ENCODE measurements around the gene GFAP. TPM values are rescaled to one million over a fixed set of nuclear protein-coding genes. Genes with fewer than 3 reads are reported as not detected.

The GFAP gene
- total RNA-seq, 4 donors from 2014 or later = 0.33 to 2.3 (median 2.0) TPM; not detected in 1

- H3K27ac ChIP-seq = no peak overlapping the region
- no peaks in the 10 kb centered on the region for H3K27me3 ChIP-seq
- H3K36me3 ChIP-seq = peaks cover 38 to 39% of the 10 kb centered on the region in 2 donors
- no peak for DNase-seq
- H3K4me3 ChIP-seq (replicated peaks in 1 of 3) = no peak overlapping the region
- H3K4me1 ChIP-seq = no peaks in the 10 kb centered on the region
- no peaks in the 10 kb centered on the region for H3K9me3 ChIP-seq
- TF ChIP-seq POLR2A (IDR thresholded peaks at IDR 0.05) = no peak
- no peak for TF ChIP-seq CTCF (IDR thresholded peaks at IDR 0.05)
- intact Hi-C loops (cut with DNase I) = no loop called here
- WGBS, 2 donors = 88 to 90% methylated on average over 7 of the region's 7 CpGs
These were observed 26.3 kb downstream of the GFAP start for GRCh38 chr17:44889003-44889402.

GRCh38 chr17:44887971-44888954 lies 27.0 kb downstream of the GFAP start:
- intact Hi-C loops (cut with DNase I) = no loop called here
- Histone ChIP-seq H3K4me1 (no peaks in the 10 kb centered on the region), H3K36me3 (peaks cover 38 to 39% of the 10 kb centered on the region in 2 donors), H3K27me3 (no peaks in the 10 kb centered on the region), H3K4me3 (replicated peaks in 1 of 3) (no peak overlapping the region), H3K9me3 (no peaks in the 10 kb centered on the region), H3K27ac (no peak overlapping the region)
- DNase-seq = no peak
- WGBS, 2 donors = 86 to 87% methylated on average over 10 of the region's 10 CpGs
- TF ChIP-seq POLR2A (IDR thresholded peaks at IDR 0.05) (no peak), CTCF (IDR thresholded peaks at IDR 0.05) (no peak)

GRCh38 chr17:44887016-44887415 lies 28.3 kb downstream of the GFAP start:
- H3K9me3 ChIP-seq = no peaks in the 10 kb centered on the region
- no peak overlapping the region for H3K4me3 ChIP-seq (replicated peaks in 1 of 3)
- no peaks in the 10 kb centered on the region for H3K4me1 ChIP-seq
- intact Hi-C loops (cut with DNase I) = no loop called here
- no peak for DNase-seq
- H3K27ac ChIP-seq = no peak overlapping the region
- peaks cover 44 to 45% of the 10 kb centered on the region in 2 donors for H3K36me3 ChIP-seq
- TF ChIP-seq POLR2A (IDR thresholded peaks at IDR 0.05) (no peak), CTCF (IDR thresholded peaks at IDR 0.05) (no peak)
- no peaks in the 10 kb centered on the region for H3K27me3 ChIP-seq
- 89 to 94% methylated on average over 1 of the region's 1 CpG for WGBS, 2 donors

GRCh38 chr17:44884941-44885340 lies 30.4 kb downstream of the GFAP start:
- Histone ChIP-seq H3K4me1 (no peaks in the 10 kb centered on the region), H3K27me3 (no peaks in the 10 kb centered on the region), H3K27ac (no peak overlapping the region), H3K4me3 (replicated peaks in 1 of 3) (no peak overlapping the region), H3K9me3 (no peaks in the 10 kb centered on the region), H3K36me3 (peaks cover 52 to 59% of the 10 kb centered on the region in 2 donors)
- intact Hi-C loops (cut with DNase I) = no loop called here
- 98% methylated on average over 2 of the region's 2 CpGs for WGBS, 2 donors
- DNase-seq = no peak
- no peak for TF ChIP-seq POLR2A (IDR thresholded peaks at IDR 0.05)
- TF ChIP-seq CTCF (IDR thresholded peaks at IDR 0.05) = no peak

GRCh38 chr17:44881145-44881544 lies 34.2 kb downstream of the GFAP start:
- Histone ChIP-seq H3K36me3 (peaks cover 56 to 65% of the 10 kb centered on the region in 2 donors), H3K27ac (no peak overlapping the region), H3K27me3 (no peaks in the 10 kb centered on the region), H3K9me3 (no peaks in the 10 kb centered on the region), H3K4me3 (replicated peaks in 1 of 3) (no peak overlapping the region), H3K4me1 (no peaks in the 10 kb centered on the region)
- WGBS, 2 donors = 89 to 94% methylated on average over 4 of the region's 4 CpGs
- intact Hi-C loops (cut with DNase I) = no loop called here
- no peak for DNase-seq
- TF ChIP-seq POLR2A (IDR thresholded peaks at IDR 0.05) = no peak
- no peak for TF ChIP-seq CTCF (IDR thresholded peaks at IDR 0.05)
